Stimulated activated CD4-positive, alpha-beta T cell treated with anti-CD3 and anti-CD28 coated beads, TNF-alpha, amount 100 ng/mL, for 48 hours (primary cell): Measurements from ENCODE around the gene TGFBI.

Experiments
- DNase-seq, 3 donors: peaks; one replicate each; pipeline ENCODE4 v3.0.0-alpha.2; 2020; ENCODE audit warnings: low read depth in 3 of 3

TGFBI gene

GRCh38 chr5:136025900-136026299 lies 2.9 kb upstream of the TGFBI start:
- DNase-seq, result no peak

- DNase-seq, result no peak
Measured at GRCh38 chr5:136026636-136027035, 2.2 kb upstream of the TGFBI start.

GRCh38 chr5:136027311-136027710 lies 1.5 kb upstream of the TGFBI start:
- DNase-seq, result no peak

GRCh38 chr5:136028090-136028489 lies 698 bp upstream of the TGFBI start:
- no peak for DNase-seq

GRCh38 chr5:136030252-136030651 lies 1.5 kb downstream of the TGFBI start:
- no peak for DNase-seq

- no peak for DNase-seq
Measured at GRCh38 chr5:136030956-136031611, 2.3 kb downstream of the TGFBI start.

GRCh38 chr5:136031711-136032110 lies 2.9 kb downstream of the TGFBI start:
- DNase-seq, result no peak

GRCh38 chr5:136032564-136032963 lies 3.8 kb downstream of the TGFBI start:
- no peak for DNase-seq

GRCh38 chr5:136033234-136033633 lies 4.4 kb downstream of the TGFBI start:
- DNase-seq, result no peak

GRCh38 chr5:136033848-136034247 lies 5.1 kb downstream of the TGFBI start:
- DNase-seq, result no peak

GRCh38 chr5:136034492-136034891 lies 5.7 kb downstream of the TGFBI start:
- DNase-seq, result no peak

GRCh38 chr5:136034984-136035383 lies 6.2 kb downstream of the TGFBI start:
- no peak for DNase-seq

- no peak for DNase-seq
Measured at GRCh38 chr5:136035837-136036236, 7.0 kb downstream of the TGFBI start.

- DNase-seq, result no peak
Measured at GRCh38 chr5:136036293-136036911, 7.6 kb downstream of the TGFBI start.

- DNase-seq, result peak; percentile 27 to 47 (median 36)
Measured at GRCh38 chr5:136037001-136037705, 8.4 kb downstream of the TGFBI start.

GRCh38 chr5:136038635-136039034 lies 9.8 kb downstream of the TGFBI start:
- DNase-seq, result no peak

GRCh38 chr5:136039202-136039601 lies 10.4 kb downstream of the TGFBI start:
- no peak for DNase-seq

- DNase-seq, result no peak
Measured at GRCh38 chr5:136040746-136041415, 12.1 kb downstream of the TGFBI start.

- no peak for DNase-seq
Measured at GRCh38 chr5:136042156-136042555, 13.4 kb downstream of the TGFBI start.

GRCh38 chr5:136042665-136043121 lies 13.9 kb downstream of the TGFBI start:
- DNase-seq, result no peak

- DNase-seq, result no peak
Measured at GRCh38 chr5:136043551-136043950, 14.8 kb downstream of the TGFBI start.

GRCh38 chr5:136043968-136044610 lies 15.3 kb downstream of the TGFBI start:
- no peak for DNase-seq
